Measurements from ENCODE around the gene PIGU. TPM values are rescaled to one million over a fixed set of nuclear protein-coding genes. Genes with fewer than 3 reads are reported as not detected.

The PIGU gene
- total RNA-seq, 1 donor from 2014 or later = 46.2 TPM

DNA sequence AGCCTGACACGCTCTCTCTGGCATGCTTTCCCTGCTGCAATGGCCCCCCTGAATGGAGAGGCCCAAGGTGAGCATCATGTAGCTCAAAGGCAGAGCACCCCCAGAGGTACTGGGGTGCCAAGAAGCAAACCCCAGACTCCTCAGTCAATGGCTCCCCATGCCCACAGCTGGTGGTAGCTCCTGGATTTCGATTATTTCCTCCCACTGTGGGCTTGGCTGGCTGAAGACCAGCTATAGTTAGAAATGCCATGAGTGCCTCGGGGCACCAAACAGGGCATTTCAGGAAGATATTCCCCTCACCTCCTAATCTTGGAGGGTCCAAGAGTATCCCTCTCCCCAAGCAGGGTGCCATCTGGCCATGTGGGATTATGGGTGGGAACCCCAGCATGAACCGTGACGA lies 101.6 kb downstream of the PIGU start:
- Mint-ChIP-seq H3K4me3 (no peak overlapping the region), H3K4me1 (ENCODE audit: unreplicated experiment) (peaks cover 23% of the 10 kb centered on the region), H3K36me3 (peaks cover 40% of the 10 kb centered on the region), H3K27ac (no peak overlapping the region), H3K9me3 (no peaks in the 10 kb centered on the region), H3K27me3 (no peaks in the 10 kb centered on the region)
- peak; percentile 47 for DNase-seq (ENCODE audit: extremely low spot score, unreplicated experiment)
- TF ChIP-seq, protein P1, sequence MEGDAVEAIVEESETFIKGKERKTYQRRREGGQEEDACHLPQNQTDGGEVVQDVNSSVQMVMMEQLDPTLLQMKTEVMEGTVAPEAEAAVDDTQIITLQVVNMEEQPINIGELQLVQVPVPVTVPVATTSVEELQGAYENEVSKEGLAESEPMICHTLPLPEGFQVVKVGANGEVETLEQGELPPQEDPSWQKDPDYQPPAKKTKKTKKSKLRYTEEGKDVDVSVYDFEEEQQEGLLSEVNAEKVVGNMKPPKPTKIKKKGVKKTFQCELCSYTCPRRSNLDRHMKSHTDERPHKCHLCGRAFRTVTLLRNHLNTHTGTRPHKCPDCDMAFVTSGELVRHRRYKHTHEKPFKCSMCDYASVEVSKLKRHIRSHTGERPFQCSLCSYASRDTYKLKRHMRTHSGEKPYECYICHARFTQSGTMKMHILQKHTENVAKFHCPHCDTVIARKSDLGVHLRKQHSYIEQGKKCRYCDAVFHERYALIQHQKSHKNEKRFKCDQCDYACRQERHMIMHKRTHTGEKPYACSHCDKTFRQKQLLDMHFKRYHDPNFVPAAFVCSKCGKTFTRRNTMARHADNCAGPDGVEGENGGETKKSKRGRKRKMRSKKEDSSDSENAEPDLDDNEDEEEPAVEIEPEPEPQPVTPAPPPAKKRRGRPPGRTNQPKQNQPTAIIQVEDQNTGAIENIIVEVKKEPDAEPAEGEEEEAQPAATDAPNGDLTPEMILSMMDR (conservative IDR thresholded peaks at IDR 0.05) = no peak

DNA sequence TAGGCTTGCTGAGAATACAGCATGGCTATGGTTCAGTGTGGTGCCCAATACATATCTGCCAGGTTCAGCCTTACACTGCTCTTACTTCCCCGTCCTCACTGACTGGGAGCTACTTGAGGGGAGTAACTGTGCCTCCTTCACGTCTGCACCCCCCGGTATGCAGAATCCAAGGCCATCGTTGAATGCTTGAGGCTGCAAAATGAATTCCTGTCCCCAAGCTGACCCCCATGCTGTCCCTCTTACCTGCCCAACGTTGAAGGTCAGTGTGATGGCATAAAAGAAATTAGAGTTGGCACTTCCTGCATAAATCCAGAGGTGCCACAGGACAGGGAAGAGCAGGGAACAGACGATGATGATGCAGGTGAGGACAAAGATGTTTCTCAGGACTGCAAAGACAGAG lies 102.0 kb downstream of the PIGU start:
- Mint-ChIP-seq H3K27me3 (no peaks in the 10 kb centered on the region), H3K4me1 (ENCODE audit: unreplicated experiment) (peaks cover 26% of the 10 kb centered on the region), H3K27ac (no peak overlapping the region), H3K36me3 (peaks cover 40% of the 10 kb centered on the region), H3K4me3 (no peak overlapping the region), H3K9me3 (no peaks in the 10 kb centered on the region)
- TF ChIP-seq, protein P1 (conservative IDR thresholded peaks at IDR 0.05) = no peak
- DNase-seq (ENCODE audit: extremely low spot score, unreplicated experiment) = peak; percentile 32

DNA sequence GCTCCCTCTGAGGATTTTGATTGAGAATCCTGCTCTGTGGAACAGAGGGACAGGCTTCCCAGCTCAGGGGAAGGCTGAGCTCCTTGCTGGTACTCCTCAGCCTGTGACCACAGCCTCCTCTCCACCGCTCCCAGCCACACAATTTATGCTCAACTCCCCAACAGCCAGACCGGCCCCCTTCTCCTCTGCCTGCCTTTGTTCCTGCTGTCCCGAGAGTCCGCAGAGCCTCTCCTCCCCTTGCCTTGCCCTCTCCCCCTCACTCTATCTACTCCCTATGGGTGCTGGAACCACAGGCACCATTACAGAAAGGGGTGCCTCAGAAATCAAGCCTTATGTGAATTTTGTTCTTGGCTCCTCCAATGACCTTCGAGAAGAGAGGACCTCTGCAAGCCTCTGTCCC lies 102.5 kb downstream of the PIGU start:
- Mint-ChIP-seq H3K9me3 (no peaks in the 10 kb centered on the region), H3K27ac (no peak overlapping the region), H3K36me3 (peaks cover 35% of the 10 kb centered on the region), H3K4me1 (ENCODE audit: unreplicated experiment) (peaks cover 27% of the 10 kb centered on the region), H3K4me3 (no peak overlapping the region), H3K27me3 (no peaks in the 10 kb centered on the region)
- TF ChIP-seq, protein P1 (conservative IDR thresholded peaks at IDR 0.05) = no peak
- peak; percentile 57 for DNase-seq (ENCODE audit: extremely low spot score, unreplicated experiment)

DNA sequence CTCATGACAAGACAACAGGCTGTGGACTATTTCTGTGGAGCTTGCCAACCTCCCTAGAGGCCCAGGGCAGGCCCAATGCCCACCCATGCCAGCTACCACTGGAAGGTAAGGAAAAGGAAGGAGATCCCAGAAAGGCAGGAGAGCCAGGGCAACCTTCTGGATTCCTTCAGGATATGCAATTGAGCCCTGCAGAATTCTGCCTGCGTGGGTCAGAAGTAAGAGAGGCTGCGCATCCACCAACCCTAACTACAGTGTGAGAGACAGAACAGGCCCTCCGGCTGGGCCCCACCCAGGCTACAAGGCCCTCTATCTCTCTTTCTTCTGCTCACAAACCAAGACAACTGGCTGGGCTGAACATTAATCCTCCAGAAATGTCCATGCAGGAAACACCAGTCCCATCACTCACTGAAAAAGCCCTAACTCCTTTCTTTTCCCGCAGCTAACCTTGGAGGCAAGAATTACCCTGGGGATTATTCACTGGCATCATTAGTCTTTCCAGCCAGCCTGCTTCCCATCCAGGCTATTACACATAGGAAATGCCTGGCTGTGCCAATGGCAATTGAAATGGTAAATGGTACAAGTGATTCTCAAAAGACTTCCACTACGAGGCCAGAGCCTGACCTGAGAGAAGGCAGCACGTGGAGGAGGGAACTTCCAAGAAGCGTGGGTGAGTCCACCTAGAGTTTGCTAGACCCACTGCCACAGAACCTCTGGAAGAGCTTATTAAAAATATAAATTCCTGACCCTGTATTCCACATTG lies 103.2 kb downstream of the PIGU start:
- DNase-seq (ENCODE audit: extremely low spot score, unreplicated experiment) = peak; percentile 43
- H3K27me3 Mint-ChIP-seq = no peaks in the 10 kb centered on the region
- H3K27ac Mint-ChIP-seq = peak overlapping the region; percentile 39
- H3K36me3 Mint-ChIP-seq = peaks cover 32% of the 10 kb centered on the region
- H3K4me1 Mint-ChIP-seq (ENCODE audit: unreplicated experiment) = peaks cover 21% of the 10 kb centered on the region
- TF ChIP-seq, protein P1 (conservative IDR thresholded peaks at IDR 0.05) = no peak
- no peaks in the 10 kb centered on the region for H3K9me3 Mint-ChIP-seq
- H3K4me3 Mint-ChIP-seq = no peak overlapping the region

DNA sequence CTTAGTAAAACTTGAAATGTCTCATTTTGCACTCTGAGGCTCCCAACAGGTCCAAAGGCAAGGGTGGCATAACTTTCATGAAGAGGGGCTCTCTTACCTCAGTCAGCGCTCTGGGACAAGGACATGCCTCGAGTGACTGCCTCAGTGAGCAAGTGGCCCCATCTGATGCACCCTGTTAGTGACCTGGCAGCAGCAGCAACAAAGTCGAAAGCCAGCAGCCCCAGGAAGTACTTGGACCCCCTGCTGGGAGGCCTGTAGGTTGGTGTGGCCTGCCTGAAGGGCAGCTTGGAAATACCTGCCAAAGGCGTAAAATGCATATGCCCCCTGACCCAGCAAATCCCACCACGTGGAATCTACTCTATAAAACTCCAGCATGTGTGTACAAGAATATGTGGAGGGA lies 105.1 kb downstream of the PIGU start:
- peaks cover 32% of the 10 kb centered on the region for H3K36me3 Mint-ChIP-seq
- H3K27ac Mint-ChIP-seq = no peak overlapping the region
- no peak overlapping the region for H3K4me3 Mint-ChIP-seq
- TF ChIP-seq, protein P1 (conservative IDR thresholded peaks at IDR 0.05) = no peak
- peak; percentile 69 for DNase-seq (ENCODE audit: extremely low spot score, unreplicated experiment)
- no peaks in the 10 kb centered on the region for H3K9me3 Mint-ChIP-seq
- H3K4me1 Mint-ChIP-seq (ENCODE audit: unreplicated experiment) = peaks cover 27% of the 10 kb centered on the region
- no peaks in the 10 kb centered on the region for H3K27me3 Mint-ChIP-seq
